Left ventricle myocardium inferior (tissue), 1 donor: ENCODE results near the gene CRTC1. TPM values are rescaled to one million over a fixed set of nuclear protein-coding genes. Genes with fewer than 3 reads are reported as not detected.
A peak's percentile ranks its signal among the peaks of the same experiment; 100 is the strongest.

Experiments
- DNase-seq: peaks from one replicate; pipeline ENCODE4 v3.0.0-alpha.2; 2020
- H3K27ac ChIP-seq: fragments of 200-600 bp; replicated peaks from 2 replicates; pipeline ENCODE4 v1.8.0; 2021
- H3K27me3 ChIP-seq: fragments of 200-600 bp; 2 replicates; pipeline ENCODE4 v1.8.0; 2021; ENCODE audit warnings: low read depth
- H3K36me3 ChIP-seq: fragments of 200-600 bp; 2 replicates; pipeline ENCODE4 v1.8.0; 2021
- H3K4me1 ChIP-seq: fragments of 200-600 bp; 2 replicates; pipeline ENCODE4 v1.8.0; 2021
- H3K4me3 ChIP-seq: fragments of 200-600 bp; 2 replicates; pipeline ENCODE4 v1.8.0; 2021; ENCODE audit warnings: mild to moderate bottlenecking, moderate library complexity
- H3K9me3 ChIP-seq: fragments of 200-600 bp; replicated peaks from 2 replicates; pipeline ENCODE4 v1.8.0; 2021
- CTCF ChIP-seq: fragments of 200-600 bp; IDR thresholded peaks from 2 replicates; pipeline ENCODE4 v1.8.0; 2021; ENCODE audit warnings: antibody characterized with exemption, mild to moderate bottlenecking, borderline replicate concordance
- intact Hi-C: fragments of 100-400 bp; cut with micrococcal nuclease; formaldehyde crosslinking; loops from one replicate; pipeline ENCODE4 v1.11.0; 2022
- total RNA-seq: library from RNA; stranded (reverse); fragmentation: NEBNext Ultra II Directional; extraction: Animal tissue kit (Norgen Biotek cat#: 25700); gene quantifications from one replicate; pipeline ENCODE4 v1.2.1, GENCODE V29; 2021
- donor health status: DM: no; HTN: yes; CAD: no; lungs with severe emphysema.

The CRTC1 gene
- total RNA-seq, 1 donor from 2014 or later = 9.7 TPM

DNA sequence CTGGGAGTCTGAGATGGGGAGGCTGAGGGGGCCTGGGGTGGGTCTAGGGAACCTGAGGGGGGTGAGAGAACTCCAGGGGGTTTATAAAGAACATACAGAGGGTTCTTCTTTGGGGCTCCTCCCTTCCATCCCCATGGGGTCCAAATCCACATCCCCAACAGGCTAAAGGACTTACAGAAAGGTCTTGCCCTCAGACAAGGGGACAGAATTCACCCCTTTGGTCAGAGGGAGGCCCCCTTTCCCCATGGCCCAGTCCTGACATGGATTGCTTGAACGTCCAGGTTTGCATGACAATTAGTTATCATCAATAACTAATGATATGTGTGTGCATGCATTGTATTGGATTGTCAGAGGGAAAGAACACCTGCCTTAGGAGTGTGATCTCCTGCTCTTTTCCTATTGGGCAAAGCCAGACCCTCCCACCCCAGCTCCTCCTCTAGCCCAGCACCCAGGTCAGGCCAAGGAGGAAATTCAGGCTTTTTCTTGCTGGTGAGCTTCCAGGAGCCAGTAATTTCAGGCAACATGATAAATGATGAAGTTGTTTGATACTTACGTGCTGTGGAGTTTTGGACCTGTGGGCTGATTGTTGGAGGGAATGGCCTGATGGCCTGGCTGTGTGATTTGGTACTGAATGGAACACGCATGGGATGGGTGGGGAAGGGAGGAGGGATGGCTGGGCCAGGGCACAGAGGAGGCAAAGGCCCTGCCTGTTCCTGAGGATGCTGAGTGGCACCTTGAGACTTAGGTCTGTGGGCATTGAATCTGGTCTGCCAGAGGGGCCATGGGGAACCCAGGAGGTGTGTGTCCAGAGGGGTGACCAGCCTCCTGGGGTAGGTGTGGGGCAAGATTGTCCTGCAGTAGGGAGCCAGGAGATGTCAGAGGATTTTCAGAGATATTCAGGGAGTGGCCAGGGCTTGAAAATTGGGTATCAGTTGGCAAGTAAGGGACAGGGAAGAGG is 45.5 kb upstream of the CRTC1 start:
- Histone ChIP-seq H3K4me1 (peaks cover 30% of the 10 kb centered on the region), H3K36me3 (no peaks in the 10 kb centered on the region), H3K4me3 (peak overlapping the region; percentile 87), H3K9me3 (no peaks in the 10 kb centered on the region), H3K27ac (peak overlapping the region; percentile 89), H3K27me3 (no peaks in the 10 kb centered on the region)
- intact Hi-C loops = no loop called here
- DNase-seq = no peak
- no peak for TF ChIP-seq CTCF

- Histone ChIP-seq H3K27ac (no peak overlapping the region), H3K27me3 (no peaks in the 10 kb centered on the region), H3K4me3 (no peak overlapping the region), H3K9me3 (no peaks in the 10 kb centered on the region), H3K4me1 (peaks cover 35% of the 10 kb centered on the region), H3K36me3 (no peaks in the 10 kb centered on the region)
- TF ChIP-seq CTCF = no peak
- DNase-seq = no peak
- intact Hi-C loops = no loop called here
These were observed 43.7 kb upstream of the CRTC1 start for GRCh38 chr19:18639706-18640243.

DNA sequence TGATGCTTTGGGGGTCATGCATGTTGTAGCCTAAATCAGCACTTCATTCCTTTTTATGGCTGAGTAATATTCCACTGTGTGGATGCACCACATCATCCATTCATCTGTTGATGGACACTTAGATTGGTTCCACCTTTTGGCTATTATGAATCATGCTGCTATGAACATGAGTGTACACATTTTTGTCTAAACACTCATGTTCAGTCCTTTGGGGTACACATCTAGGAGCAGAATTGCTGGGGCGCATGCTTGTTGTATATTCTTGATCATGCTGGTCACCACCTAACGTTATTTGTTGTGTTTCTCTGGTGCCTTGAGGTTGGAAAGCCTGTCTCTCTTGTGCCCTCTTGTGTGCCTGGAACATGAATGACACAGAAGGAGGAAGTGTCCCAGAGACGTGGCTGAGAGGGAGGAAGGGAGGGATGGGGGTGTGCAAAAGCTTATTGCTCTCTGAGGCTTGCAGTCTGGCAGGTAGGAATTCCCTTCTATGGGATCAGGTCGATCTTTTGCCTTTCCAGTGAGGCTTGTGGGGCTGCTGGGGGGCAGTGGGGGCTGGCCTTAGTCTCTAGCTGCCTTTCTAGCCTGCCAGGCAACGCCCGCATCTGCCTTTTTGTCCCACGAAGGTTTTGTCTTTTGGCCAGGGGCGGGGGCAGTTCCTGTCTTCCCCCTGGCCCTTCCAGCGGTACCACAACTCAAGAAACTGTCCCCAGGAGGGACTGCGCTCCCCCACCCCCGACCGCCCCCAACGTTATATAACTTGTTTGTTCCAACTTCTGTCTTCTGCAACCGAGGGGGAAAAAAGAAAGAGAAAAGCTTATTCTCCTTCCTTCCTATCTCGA is 39.1 kb upstream of the CRTC1 start:
- intact Hi-C loops = no loop called here
- H3K4me1 ChIP-seq = peaks cover 33% of the 10 kb centered on the region
- TF ChIP-seq CTCF = no peak
- H3K27ac ChIP-seq = peak overlapping the region; percentile 67
- DNase-seq = no peak
- H3K27me3 ChIP-seq = no peaks in the 10 kb centered on the region
- H3K9me3 ChIP-seq = no peaks in the 10 kb centered on the region
- H3K4me3 ChIP-seq = peak overlapping the region; percentile 38
- no peaks in the 10 kb centered on the region for H3K36me3 ChIP-seq

GRCh38 chr19:18645035-18645511 is 38.4 kb upstream of the CRTC1 start:
- intact Hi-C loops = no loop called here
- Histone ChIP-seq H3K36me3 (no peaks in the 10 kb centered on the region), H3K4me3 (peak overlapping the region; percentile 38), H3K9me3 (no peaks in the 10 kb centered on the region), H3K27me3 (no peaks in the 10 kb centered on the region), H3K27ac (peak overlapping the region; percentile 67), H3K4me1 (peaks cover 40% of the 10 kb centered on the region)
- no peak for DNase-seq
- TF ChIP-seq CTCF = no peak
